ENCODE measurements around the gene STUB1. TPM values are rescaled to one million over a fixed set of nuclear protein-coding genes. Genes with fewer than 3 reads are reported as not detected.

STUB1 gene
- total and polyA plus RNA-seq, 2 donors (not counting 1 experiment from before 2014, with no cell fraction given), result 94.6 to 133 TPM

- no peak overlapping the region for H3K4me3 ChIP-seq (replicated peaks in 1 of 4; ENCODE audit: control extremely low read depth in 1 of 4, insufficient read depth in 1 of 4, low read depth in 3 of 4, low read length in 4 of 4)
- no peaks in the 10 kb centered on the region for H3K36me3 ChIP-seq (ENCODE audit: control insufficient read depth, insufficient read depth, low read length)
- no peaks in the 10 kb centered on the region for H3K79me2 ChIP-seq (ENCODE audit: control insufficient read depth, insufficient read depth, low read length)
- no peak overlapping the region for H3K9ac ChIP-seq (ENCODE audit: insufficient read depth, low read length)
- TF ChIP-seq EZH2 (IDR thresholded peaks at IDR 0.05; ENCODE audit: low read length, missing control alignments) (no peak), CTCF (conservative IDR thresholded peaks at IDR 0.05 in 1 of 2, IDR thresholded peaks at IDR 0.05 in 1 of 2; ENCODE audit: low read depth in 1 of 2, low read length in 2 of 2) (no peak)
- no peaks in the 10 kb centered on the region for H4K20me1 ChIP-seq (ENCODE audit: control insufficient read depth, extremely low read depth, insufficient read depth, low read length)
- H3K27ac ChIP-seq (ENCODE audit: insufficient read depth, low read length), result no peak overlapping the region
- H2AFZ ChIP-seq (ENCODE audit: low read length), result no peak overlapping the region
- H3K9me3 ChIP-seq (ENCODE audit: control insufficient read depth, insufficient read depth, low read depth, low read length), result no peaks in the 10 kb centered on the region
- no peak for DNase-seq (ENCODE audit: low read depth in 2 of 2)
- H3K4me1 ChIP-seq (ENCODE audit: control insufficient read depth, extremely low read depth, insufficient read depth, low read length), result peaks cover 8% of the 10 kb centered on the region
- peaks cover 34% of the 10 kb centered on the region for H3K27me3 ChIP-seq (ENCODE audit: control insufficient read depth, insufficient read depth, low read length)
- no peak overlapping the region for H3K4me2 ChIP-seq (ENCODE audit: extremely low read depth, insufficient read depth, low read length)
Observed at GRCh38 chr16:708019-708418, 27.8 kb downstream of the STUB1 start.

GRCh38 chr16:708959-709358 lies 28.7 kb downstream of the STUB1 start:
- no peak for DNase-seq (ENCODE audit: low read depth in 2 of 2)
- Histone ChIP-seq H3K4me1 (ENCODE audit: control insufficient read depth, extremely low read depth, insufficient read depth, low read length) (peaks cover 8% of the 10 kb centered on the region), H3K9me3 (ENCODE audit: control insufficient read depth, insufficient read depth, low read depth, low read length) (no peaks in the 10 kb centered on the region), H4K20me1 (ENCODE audit: control insufficient read depth, extremely low read depth, insufficient read depth, low read length) (no peaks in the 10 kb centered on the region), H3K4me2 (ENCODE audit: extremely low read depth, insufficient read depth, low read length) (no peak overlapping the region), H3K9ac (ENCODE audit: insufficient read depth, low read length) (no peak overlapping the region), H3K4me3 (replicated peaks in 1 of 4; ENCODE audit: control extremely low read depth in 1 of 4, insufficient read depth in 1 of 4, low read depth in 3 of 4, low read length in 4 of 4) (no peak overlapping the region), H2AFZ (ENCODE audit: low read length) (no peak overlapping the region), H3K27ac (ENCODE audit: insufficient read depth, low read length) (no peak overlapping the region), H3K27me3 (ENCODE audit: control insufficient read depth, insufficient read depth, low read length) (peaks cover 29% of the 10 kb centered on the region), H3K79me2 (ENCODE audit: control insufficient read depth, insufficient read depth, low read length) (no peaks in the 10 kb centered on the region), H3K36me3 (ENCODE audit: control insufficient read depth, insufficient read depth, low read length) (no peaks in the 10 kb centered on the region)
- TF ChIP-seq EZH2 (IDR thresholded peaks at IDR 0.05; ENCODE audit: low read length, missing control alignments) (no peak), CTCF (conservative IDR thresholded peaks at IDR 0.05 in 1 of 2, IDR thresholded peaks at IDR 0.05 in 1 of 2; ENCODE audit: low read depth in 1 of 2, low read length in 2 of 2) (no peak)

DNA sequence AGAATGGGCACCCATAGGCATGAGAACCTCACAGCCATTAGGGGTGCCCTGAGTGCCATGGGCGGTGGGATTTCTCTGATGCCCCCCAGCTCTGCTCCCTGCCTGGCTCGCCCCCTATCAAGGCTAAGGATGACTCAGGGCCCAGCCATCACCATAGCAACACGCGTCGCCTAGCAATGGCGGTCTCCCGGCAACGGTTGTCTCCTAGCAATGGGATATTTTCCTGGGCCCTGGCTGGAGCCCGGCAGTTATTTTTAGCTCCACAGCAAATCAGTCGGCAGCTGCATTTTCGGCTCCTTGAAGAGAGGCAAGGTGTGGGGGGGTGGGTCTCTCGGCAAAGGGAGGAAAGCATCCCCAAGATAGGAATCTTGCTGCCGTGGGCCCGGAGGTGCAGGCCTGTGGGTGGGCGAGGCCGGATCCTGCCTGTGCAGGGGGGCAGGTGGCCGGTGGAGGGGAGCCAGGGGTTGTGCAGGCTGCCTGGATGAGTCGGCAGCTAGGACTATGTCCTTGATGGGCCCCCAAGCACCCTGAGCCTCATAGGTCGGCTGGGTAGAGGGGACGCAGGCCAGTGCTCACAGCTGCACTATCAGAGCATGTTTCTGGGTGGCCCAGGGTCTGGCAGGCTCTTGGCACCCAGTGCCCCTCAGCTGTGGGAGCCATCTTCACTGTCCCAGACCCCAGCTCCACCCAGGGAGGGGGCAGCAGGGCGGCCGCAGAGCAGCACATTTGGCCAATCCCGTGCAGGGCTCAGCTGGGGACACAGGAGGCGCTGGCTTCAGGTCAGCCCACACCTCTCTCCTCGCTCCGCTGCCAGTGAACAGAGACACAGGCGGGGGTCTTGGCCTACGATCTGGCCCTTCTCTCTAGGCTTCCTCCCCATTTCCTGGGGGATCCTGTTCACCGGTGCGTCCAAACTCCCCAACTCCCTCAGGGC lies 29.6 kb downstream of the STUB1 start:
- Histone ChIP-seq H3K9me3 (ENCODE audit: control insufficient read depth, insufficient read depth, low read depth, low read length) (no peaks in the 10 kb centered on the region), H2AFZ (ENCODE audit: low read length) (no peak overlapping the region), H3K4me3 (replicated peaks in 1 of 4; ENCODE audit: control extremely low read depth in 1 of 4, insufficient read depth in 1 of 4, low read depth in 3 of 4, low read length in 4 of 4) (no peak overlapping the region), H3K9ac (ENCODE audit: insufficient read depth, low read length) (peak overlapping the region; percentile 9), H3K36me3 (ENCODE audit: control insufficient read depth, insufficient read depth, low read length) (no peaks in the 10 kb centered on the region), H3K27me3 (ENCODE audit: control insufficient read depth, insufficient read depth, low read length) (peaks cover 20% of the 10 kb centered on the region), H3K79me2 (ENCODE audit: control insufficient read depth, insufficient read depth, low read length) (no peaks in the 10 kb centered on the region), H4K20me1 (ENCODE audit: control insufficient read depth, extremely low read depth, insufficient read depth, low read length) (no peaks in the 10 kb centered on the region), H3K4me1 (ENCODE audit: control insufficient read depth, extremely low read depth, insufficient read depth, low read length) (peaks cover 11% of the 10 kb centered on the region), H3K27ac (ENCODE audit: insufficient read depth, low read length) (peak overlapping the region; percentile 39), H3K4me2 (ENCODE audit: extremely low read depth, insufficient read depth, low read length) (peak overlapping the region; percentile 62)
- TF ChIP-seq EZH2 (IDR thresholded peaks at IDR 0.05; ENCODE audit: low read length, missing control alignments) (no peak), CTCF (conservative IDR thresholded peaks at IDR 0.05 in 1 of 2, IDR thresholded peaks at IDR 0.05 in 1 of 2; ENCODE audit: low read depth in 1 of 2, low read length in 2 of 2) (no peak)
- peak; percentile 85 to 87 for DNase-seq (ENCODE audit: low read depth in 2 of 2)

Measured in fibroblast of lung (primary cell).